HepG2 (cell line): Measurements from ENCODE around the gene TBC1D14. TPM values are rescaled to one million over a fixed set of nuclear protein-coding genes. Genes with fewer than 3 reads are reported as not detected.

ENCODE experiments used
- SAP130 ChIP-seq: IDR thresholded peaks from 2 replicates; pipeline ENCODE4 v1.6.1; 2016; ENCODE audit warnings: low read depth
- SIN3B ChIP-seq: fragments of 150-350 bp; IDR thresholded peaks from 2 replicates; pipeline ENCODE4 v1.6.1; 2014; ENCODE audit warnings: low read length
- SMC3 ChIP-seq: IDR thresholded peaks from 2 replicates; pipeline ENCODE4 v1.6.1; 2011; ENCODE audit warnings: low read length, improper control_type of control experiment
- SNAPC2 ChIP-seq: sonication (generic); formaldehyde crosslinking; IDR thresholded peaks from 2 replicates; pipeline ENCODE4 v1.8.1; 2022; ENCODE audit warnings: mild to moderate bottlenecking, missing genetic modification reagents
- ZFP82 ChIP-seq: sonication (generic); formaldehyde crosslinking; IDR thresholded peaks from 2 replicates; pipeline ENCODE4 v1.5.1; 2020; ENCODE audit warnings: mild to moderate bottlenecking, missing genetic modification reagents, borderline replicate concordance
- ZFX ChIP-seq: sonication (generic); formaldehyde crosslinking; IDR thresholded peaks from 2 replicates; pipeline ENCODE4 v1.4.0; 2020; ENCODE audit warnings: mild to moderate bottlenecking, low read depth, missing genetic modification reagents, moderate library complexity
- ZNF205 ChIP-seq: IDR thresholded peaks from 2 replicates; pipeline ENCODE4 v1.6.1; 2018; ENCODE audit warnings: missing biosample characterization, missing genetic modification reagents
- ZNF232 ChIP-seq: sonication (generic); formaldehyde crosslinking; IDR thresholded peaks from 2 replicates; pipeline ENCODE4 v1.4.0; 2020; ENCODE audit warnings: missing genetic modification reagents, borderline replicate concordance
- ZNF768 ChIP-seq: sonication (generic); formaldehyde crosslinking; IDR thresholded peaks from 2 replicates; pipeline ENCODE4 v1.4.0; 2020; ENCODE audit warnings: missing genetic modification reagents
- ZNF816 ChIP-seq: sonication (generic); formaldehyde crosslinking; IDR thresholded peaks from 2 replicates; pipeline ENCODE4 v1.8.0; 2022; ENCODE audit warnings: missing genetic modification reagents, mild to moderate bottlenecking, borderline replicate concordance
- polyA plus RNA-seq, 8 experiments: library from polyadenylated mRNA; depleted of rRNA in 3 of 8; stranded (reverse) in 7 of 8; unstranded in 1 of 8; fragments of >200 nt; fragmentation: Illumina TruSeq in 4 of 8; extraction: Trizol in 4 of 8; gene quantifications; 2 replicates each; pipeline versions ENCODE4 v1.2.1 to v1.2.3, GENCODE V29; 2011 to 2016; ENCODE audit warnings: low read depth in 4 of 8, missing spikeins in 1 of 8, mixed read lengths in 1 of 8; ENCODE audit not compliant: insufficient read depth in 1 of 8
- total RNA-seq, 5 experiments: library from RNA; depleted of rRNA; stranded (reverse); fragments of >200 nt; fragmentation: Illumina TruSeq; extraction: Trizol; gene quantifications; 2 replicates each; pipeline ENCODE4 v1.2.3, GENCODE V29; 2016; ENCODE audit warnings: low read depth in 1 of 5
- TF ChIP-seq, protein P1 (sequence below): sonication (generic); formaldehyde crosslinking; IDR thresholded peaks from 2 replicates; pipeline ENCODE4 v1.5.1; 2020; ENCODE audit warnings: mild to moderate bottlenecking, missing genetic modification reagents, borderline replicate concordance
- TF ChIP-seq, protein P2 (sequence below): sonication (generic); formaldehyde crosslinking; IDR thresholded peaks from 2 replicates; pipeline ENCODE4 v1.4.0; 2020; ENCODE audit warnings: missing genetic modification reagents, borderline replicate concordance
- TF ChIP-seq, protein P3 (sequence below): sonication (generic); formaldehyde crosslinking; IDR thresholded peaks from 2 replicates; pipeline ENCODE4 v1.9.0; 2022; ENCODE audit warnings: missing genetic modification reagents, mild to moderate bottlenecking, borderline replicate concordance
- TF ChIP-seq, protein P4 (sequence below): sonication (generic); formaldehyde crosslinking; IDR thresholded peaks from 2 replicates; pipeline ENCODE4 v1.4.0; 2020; ENCODE audit warnings: missing genetic modification reagents

The TBC1D14 gene
- total and polyA plus RNA-seq, 2 of the 13 experiments (the other 11 are each of a cell fraction or from before 2014, with no cell fraction given), result 29.5 to 46.5 TPM

DNA sequence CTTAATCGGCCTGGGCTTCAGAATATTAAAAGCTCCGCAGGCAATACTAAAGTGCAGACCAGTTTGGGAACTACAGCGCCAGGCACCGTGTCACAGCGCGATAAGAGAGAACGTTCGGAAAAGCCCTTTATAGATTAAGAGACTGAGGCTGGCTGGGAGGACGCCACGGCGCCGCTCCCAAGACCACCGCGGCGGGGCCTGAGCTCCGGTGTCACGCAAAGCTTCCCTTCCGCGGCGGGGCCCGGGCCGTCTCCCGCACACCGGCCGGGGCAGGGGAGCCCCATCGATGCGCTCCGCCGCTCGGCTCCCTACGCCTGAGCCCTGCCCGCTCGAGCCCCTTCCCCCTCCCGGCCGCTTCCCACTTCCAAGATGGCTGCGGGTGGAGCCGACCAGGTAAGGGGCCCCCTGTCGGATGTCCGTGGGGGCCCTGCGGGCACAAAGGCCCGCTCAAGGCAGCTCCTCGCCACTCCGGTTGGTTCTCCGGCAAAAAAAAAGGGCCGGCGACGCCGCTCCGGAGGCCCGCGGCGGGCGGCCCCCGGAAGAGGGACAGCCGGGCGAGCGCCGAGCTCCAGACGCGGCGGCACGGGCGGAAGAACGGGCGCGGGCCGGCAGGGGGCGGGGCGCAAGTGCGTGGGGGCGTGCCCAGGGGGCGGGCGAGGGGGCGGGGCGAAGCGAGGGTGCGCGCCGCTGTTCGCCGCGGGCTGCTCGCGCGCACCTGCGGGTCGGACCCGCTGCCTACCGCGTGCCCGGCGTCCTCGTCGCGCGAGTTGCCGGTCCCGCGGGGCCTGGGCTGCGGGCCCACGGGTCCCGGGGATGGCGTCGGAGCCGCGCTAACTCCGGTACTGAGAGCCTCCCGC is at the start of gene TBC1D14 (continued):
- TF ChIP-seq ZNF232 (CRISPR knock-in tag) (0 out of 2 replicates have a peak, but pooled peaks have one; percentile 17), ZFP82 (peak; percentile 55; the same call in 1 of the 2 replicates), ZNF768 (CRISPR knock-in tag) (no peak; the same call in 1 of the 2 replicates), SNAPC2 (0 out of 2 replicates have a peak, but pooled peaks have one; percentile 62), SAP130 (CRISPR knock-in tag) (peak; percentile 74), SIN3B (peak; percentile 68), SMC3 (no peak), ZNF205 (CRISPR knock-in tag) (no peak), ZFX (CRISPR knock-in tag) (peak; percentile 55), ZNF816 (CRISPR knock-in tag) (peak; percentile 56; the same call in 1 of the 2 replicates)
- TF ChIP-seq, protein P1, sequence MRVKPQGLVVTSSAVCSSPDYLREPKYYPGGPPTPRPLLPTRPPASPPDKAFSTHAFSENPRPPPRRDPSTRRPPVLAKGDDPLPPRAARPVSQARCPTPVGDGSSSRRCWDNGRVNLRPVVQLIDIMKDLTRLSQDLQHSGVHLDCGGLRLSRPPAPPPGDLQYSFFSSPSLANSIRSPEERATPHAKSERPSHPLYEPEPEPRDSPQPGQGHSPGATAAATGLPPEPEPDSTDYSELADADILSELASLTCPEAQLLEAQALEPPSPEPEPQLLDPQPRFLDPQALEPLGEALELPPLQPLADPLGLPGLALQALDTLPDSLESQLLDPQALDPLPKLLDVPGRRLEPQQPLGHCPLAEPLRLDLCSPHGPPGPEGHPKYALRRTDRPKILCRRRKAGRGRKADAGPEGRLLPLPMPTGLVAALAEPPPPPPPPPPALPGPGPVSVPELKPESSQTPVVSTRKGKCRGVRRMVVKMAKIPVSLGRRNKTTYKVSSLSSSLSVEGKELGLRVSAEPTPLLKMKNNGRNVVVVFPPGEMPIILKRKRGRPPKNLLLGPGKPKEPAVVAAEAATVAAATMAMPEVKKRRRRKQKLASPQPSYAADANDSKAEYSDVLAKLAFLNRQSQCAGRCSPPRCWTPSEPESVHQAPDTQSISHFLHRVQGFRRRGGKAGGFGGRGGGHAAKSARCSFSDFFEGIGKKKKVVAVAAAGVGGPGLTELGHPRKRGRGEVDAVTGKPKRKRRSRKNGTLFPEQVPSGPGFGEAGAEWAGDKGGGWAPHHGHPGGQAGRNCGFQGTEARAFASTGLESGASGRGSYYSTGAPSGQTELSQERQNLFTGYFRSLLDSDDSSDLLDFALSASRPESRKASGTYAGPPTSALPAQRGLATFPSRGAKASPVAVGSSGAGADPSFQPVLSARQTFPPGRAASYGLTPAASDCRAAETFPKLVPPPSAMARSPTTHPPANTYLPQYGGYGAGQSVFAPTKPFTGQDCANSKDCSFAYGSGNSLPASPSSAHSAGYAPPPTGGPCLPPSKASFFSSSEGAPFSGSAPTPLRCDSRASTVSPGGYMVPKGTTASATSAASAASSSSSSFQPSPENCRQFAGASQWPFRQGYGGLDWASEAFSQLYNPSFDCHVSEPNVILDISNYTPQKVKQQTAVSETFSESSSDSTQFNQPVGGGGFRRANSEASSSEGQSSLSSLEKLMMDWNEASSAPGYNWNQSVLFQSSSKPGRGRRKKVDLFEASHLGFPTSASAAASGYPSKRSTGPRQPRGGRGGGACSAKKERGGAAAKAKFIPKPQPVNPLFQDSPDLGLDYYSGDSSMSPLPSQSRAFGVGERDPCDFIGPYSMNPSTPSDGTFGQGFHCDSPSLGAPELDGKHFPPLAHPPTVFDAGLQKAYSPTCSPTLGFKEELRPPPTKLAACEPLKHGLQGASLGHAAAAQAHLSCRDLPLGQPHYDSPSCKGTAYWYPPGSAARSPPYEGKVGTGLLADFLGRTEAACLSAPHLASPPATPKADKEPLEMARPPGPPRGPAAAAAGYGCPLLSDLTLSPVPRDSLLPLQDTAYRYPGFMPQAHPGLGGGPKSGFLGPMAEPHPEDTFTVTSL (CRISPR knock-in tag), result no peak
- TF ChIP-seq, protein P2, sequence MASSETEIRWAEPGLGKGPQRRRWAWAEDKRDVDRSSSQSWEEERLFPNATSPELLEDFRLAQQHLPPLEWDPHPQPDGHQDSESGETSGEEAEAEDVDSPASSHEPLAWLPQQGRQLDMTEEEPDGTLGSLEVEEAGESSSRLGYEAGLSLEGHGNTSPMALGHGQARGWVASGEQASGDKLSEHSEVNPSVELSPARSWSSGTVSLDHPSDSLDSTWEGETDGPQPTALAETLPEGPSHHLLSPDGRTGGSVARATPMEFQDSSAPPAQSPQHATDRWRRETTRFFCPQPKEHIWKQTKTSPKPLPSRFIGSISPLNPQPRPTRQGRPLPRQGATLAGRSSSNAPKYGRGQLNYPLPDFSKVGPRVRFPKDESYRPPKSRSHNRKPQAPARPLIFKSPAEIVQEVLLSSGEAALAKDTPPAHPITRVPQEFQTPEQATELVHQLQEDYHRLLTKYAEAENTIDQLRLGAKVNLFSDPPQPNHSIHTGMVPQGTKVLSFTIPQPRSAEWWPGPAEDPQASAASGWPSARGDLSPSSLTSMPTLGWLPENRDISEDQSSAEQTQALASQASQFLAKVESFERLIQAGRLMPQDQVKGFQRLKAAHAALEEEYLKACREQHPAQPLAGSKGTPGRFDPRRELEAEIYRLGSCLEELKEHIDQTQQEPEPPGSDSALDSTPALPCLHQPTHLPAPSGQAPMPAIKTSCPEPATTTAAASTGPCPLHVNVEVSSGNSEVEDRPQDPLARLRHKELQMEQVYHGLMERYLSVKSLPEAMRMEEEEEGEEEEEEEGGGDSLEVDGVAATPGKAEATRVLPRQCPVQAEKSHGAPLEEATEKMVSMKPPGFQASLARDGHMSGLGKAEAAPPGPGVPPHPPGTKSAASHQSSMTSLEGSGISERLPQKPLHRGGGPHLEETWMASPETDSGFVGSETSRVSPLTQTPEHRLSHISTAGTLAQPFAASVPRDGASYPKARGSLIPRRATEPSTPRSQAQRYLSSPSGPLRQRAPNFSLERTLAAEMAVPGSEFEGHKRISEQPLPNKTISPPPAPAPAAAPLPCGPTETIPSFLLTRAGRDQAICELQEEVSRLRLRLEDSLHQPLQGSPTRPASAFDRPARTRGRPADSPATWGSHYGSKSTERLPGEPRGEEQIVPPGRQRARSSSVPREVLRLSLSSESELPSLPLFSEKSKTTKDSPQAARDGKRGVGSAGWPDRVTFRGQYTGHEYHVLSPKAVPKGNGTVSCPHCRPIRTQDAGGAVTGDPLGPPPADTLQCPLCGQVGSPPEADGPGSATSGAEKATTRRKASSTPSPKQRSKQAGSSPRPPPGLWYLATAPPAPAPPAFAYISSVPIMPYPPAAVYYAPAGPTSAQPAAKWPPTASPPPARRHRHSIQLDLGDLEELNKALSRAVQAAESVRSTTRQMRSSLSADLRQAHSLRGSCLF, result no peak
- TF ChIP-seq, protein P3, sequence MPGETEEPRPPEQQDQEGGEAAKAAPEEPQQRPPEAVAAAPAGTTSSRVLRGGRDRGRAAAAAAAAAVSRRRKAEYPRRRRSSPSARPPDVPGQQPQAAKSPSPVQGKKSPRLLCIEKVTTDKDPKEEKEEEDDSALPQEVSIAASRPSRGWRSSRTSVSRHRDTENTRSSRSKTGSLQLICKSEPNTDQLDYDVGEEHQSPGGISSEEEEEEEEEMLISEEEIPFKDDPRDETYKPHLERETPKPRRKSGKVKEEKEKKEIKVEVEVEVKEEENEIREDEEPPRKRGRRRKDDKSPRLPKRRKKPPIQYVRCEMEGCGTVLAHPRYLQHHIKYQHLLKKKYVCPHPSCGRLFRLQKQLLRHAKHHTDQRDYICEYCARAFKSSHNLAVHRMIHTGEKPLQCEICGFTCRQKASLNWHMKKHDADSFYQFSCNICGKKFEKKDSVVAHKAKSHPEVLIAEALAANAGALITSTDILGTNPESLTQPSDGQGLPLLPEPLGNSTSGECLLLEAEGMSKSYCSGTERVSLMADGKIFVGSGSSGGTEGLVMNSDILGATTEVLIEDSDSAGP (CRISPR knock-in tag), result peak; percentile 65; the same call in 1 of the 2 replicates
- TF ChIP-seq, protein P4, sequence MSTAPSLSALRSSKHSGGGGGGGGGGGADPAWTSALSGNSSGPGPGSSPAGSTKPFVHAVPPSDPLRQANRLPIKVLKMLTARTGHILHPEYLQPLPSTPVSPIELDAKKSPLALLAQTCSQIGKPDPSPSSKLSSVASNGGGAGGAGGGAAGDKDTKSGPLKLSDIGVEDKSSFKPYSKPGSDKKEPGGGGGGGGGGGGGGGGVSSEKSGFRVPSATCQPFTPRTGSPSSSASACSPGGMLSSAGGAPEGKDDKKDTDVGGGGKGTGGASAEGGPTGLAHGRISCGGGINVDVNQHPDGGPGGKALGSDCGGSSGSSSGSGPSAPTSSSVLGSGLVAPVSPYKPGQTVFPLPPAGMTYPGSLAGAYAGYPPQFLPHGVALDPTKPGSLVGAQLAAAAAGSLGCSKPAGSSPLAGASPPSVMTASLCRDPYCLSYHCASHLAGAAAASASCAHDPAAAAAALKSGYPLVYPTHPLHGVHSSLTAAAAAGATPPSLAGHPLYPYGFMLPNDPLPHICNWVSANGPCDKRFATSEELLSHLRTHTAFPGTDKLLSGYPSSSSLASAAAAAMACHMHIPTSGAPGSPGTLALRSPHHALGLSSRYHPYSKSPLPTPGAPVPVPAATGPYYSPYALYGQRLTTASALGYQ (CRISPR knock-in tag), result peak; percentile 66
